ENCODE data around the gene SNRNP200.

Gene SNRNP200

GRCh38 chr2:96345438-96345837 lies 40.1 kb upstream of the SNRNP200 start:
- no peak overlapping the region for H3K4me3 ChIP-seq (replicated peaks in 1 of 2; ENCODE audit: low read depth in 2 of 2, low read length in 2 of 2)
- TF ChIP-seq CTCF (IDR thresholded peaks at IDR 0.05; ENCODE audit: low read depth, low read length) = peak; percentile 30
- DNase-seq (ENCODE audit: low read depth in 2 of 2) = no peak

- peak in 1 of 2 donors; percentile 53 for DNase-seq (ENCODE audit: low read depth in 2 of 2)
- H3K4me3 ChIP-seq (replicated peaks in 1 of 2; ENCODE audit: low read depth in 2 of 2, low read length in 2 of 2) = no peak overlapping the region
- TF ChIP-seq CTCF (IDR thresholded peaks at IDR 0.05; ENCODE audit: low read depth, low read length) = no peak
These were observed 38.7 kb upstream of the SNRNP200 start for GRCh38 chr2:96344011-96344410.

- H3K4me3 ChIP-seq (replicated peaks in 1 of 2; ENCODE audit: low read depth in 2 of 2, low read length in 2 of 2) = no peak overlapping the region
- TF ChIP-seq CTCF (IDR thresholded peaks at IDR 0.05; ENCODE audit: low read depth, low read length) = no peak
- peak; percentile 41 to 73 for DNase-seq (ENCODE audit: low read depth in 2 of 2)
These were observed 36.7 kb upstream of the SNRNP200 start for GRCh38 chr2:96342085-96342484.

DNA sequence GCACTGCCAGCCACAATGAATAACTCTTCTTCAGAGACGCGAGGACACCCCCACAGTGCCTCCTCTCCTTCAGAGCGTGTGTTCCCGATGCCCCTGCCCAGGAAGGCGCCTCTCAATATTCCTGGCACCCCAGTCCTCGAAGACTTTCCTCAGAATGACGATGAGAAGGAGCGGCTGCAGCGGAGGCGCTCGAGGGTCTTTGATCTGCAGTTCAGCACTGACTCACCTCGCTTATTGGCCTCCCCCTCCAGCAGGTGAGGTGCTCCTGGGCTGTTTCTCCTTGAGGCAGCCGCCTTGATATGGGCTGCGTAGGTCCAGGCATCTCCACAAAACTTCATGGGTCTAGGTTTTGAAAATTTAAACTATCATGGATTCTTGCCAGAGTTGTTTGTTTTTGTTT lies 36.3 kb upstream of the SNRNP200 start:
- no peak for DNase-seq (ENCODE audit: low read depth in 2 of 2)
- TF ChIP-seq CTCF (IDR thresholded peaks at IDR 0.05; ENCODE audit: low read depth, low read length) = no peak
- no peak overlapping the region for H3K4me3 ChIP-seq (replicated peaks in 1 of 2; ENCODE audit: low read depth in 2 of 2, low read length in 2 of 2)

DNA sequence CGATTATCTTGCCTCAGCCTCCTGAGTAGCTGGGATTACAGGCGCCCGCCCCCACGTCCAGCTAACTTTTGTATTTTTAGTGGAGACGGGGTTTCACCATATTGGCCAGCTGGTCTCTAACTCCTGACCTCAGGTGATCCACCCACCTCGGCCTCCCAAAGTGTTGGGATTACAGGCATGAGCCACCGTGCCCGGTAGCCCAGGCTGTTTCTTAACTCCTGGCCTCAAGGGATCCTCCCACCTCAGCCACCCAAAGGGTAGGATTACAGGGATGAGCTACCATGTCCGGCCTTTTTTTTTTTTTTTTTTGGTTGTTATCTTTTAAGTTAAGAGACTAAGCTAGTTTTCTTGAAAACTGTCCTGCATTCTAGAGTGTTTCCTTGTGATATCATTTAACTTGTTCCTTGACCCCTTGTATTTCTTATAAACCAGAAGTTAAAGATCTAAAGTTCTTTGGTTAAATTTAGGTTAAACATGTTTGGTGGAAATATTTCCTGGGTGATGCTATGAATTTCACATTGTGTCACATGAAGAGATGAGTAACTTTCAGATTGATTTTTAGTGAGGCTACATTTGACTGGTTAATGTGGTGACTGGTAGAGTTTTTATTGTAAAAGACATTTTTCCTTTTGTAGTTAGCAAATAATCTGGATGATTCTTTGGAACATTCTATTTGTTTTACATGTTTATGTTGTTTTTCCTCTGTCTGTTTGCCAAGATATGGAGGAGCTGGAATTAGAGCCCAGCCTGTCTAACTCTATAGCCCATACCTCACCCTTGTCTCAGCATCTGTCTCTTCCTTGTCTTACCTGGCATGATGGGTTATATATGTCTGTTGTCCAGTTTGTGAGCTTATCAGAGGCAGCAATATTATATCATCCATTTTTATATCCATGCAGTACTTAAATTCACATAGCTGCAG lies 35.4 kb upstream of the SNRNP200 start:
- DNase-seq (ENCODE audit: low read depth in 2 of 2) = peak in 1 of 2 donors; percentile 54
- H3K4me3 ChIP-seq (replicated peaks in 1 of 2; ENCODE audit: low read depth in 2 of 2, low read length in 2 of 2) = no peak overlapping the region
- TF ChIP-seq CTCF (IDR thresholded peaks at IDR 0.05; ENCODE audit: low read depth, low read length) = no peak

DNA sequence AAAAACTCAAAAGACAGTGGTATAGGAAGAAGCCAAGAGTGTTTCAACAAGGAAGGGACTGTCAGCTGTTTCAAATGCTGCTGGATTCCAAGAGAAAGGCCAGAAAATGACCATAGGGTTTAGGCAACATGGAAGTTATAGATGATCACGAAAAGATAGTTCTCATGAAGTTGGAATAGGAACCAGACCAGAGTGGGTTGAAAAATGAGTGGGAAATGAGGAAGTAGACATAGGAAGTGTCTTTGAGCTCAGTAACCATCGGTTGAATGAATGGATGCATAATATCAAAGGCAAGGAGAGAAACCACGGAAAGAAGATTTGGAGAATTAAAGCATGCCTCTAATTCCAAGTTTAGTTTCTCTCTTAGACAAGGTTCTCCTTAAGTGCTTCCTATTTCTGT lies 31.5 kb upstream of the SNRNP200 start:
- H3K4me3 ChIP-seq (replicated peaks in 1 of 2; ENCODE audit: low read depth in 2 of 2, low read length in 2 of 2) = peak overlapping the region in 1 of 2 donors; percentile 82
- TF ChIP-seq CTCF (IDR thresholded peaks at IDR 0.05; ENCODE audit: low read depth, low read length) = no peak
- DNase-seq (ENCODE audit: low read depth in 2 of 2) = no peak
